ENCODE results near the gene MIS18A. TPM values are rescaled to one million over a fixed set of nuclear protein-coding genes. Genes with fewer than 3 reads are reported as not detected.

The MIS18A gene
- total RNA-seq (2014; rRNA removed; shearing (Covaris generic)), result 2.8 and 6.7 TPM in 2 replicates
- 11.9 and 12.6 TPM in 2 replicates for polyA plus RNA-seq (2016; fragmentation: Nextera tagmentation; extraction: Ambion mirVana)

- H3K4me1 ChIP-seq (ENCODE audit: insufficient read depth), result 0 out of 2 replicates have a peak, but pooled peaks cover 6% of the 10 kb centered on the region
- TF ChIP-seq EZH2phosphoT487 (IDR thresholded peaks at IDR 0.05; ENCODE audit: insufficient read depth, low read depth) (no peak), EZH2 (IDR thresholded peaks at IDR 0.05; ENCODE audit: insufficient read depth, poor library complexity, severe bottlenecking) (no peak)
- H3K79me2 ChIP-seq (ENCODE audit: insufficient read depth), result peaks cover 29% of the 10 kb centered on the region
- peak within 1 kb of the TSS; percentile 85 for H3K4me3 ChIP-seq
- no peaks in the 10 kb centered on the region; the same call in 1 of the 2 replicates for H3K36me3 ChIP-seq (ENCODE audit: low read depth)
- H3K9me3 ChIP-seq (ENCODE audit: low read depth), result no peaks in the 10 kb centered on the region
- peak; percentile 98 for DNase-seq
- H3K9me2 ChIP-seq (ENCODE audit: insufficient read depth), result no peaks in the 10 kb centered on the region
- H3K27ac ChIP-seq, result peak within 1 kb of the TSS; percentile 55
- no peaks in the 10 kb centered on the region for H4K20me1 ChIP-seq (ENCODE audit: insufficient read depth)
- H3K4me2 ChIP-seq (ENCODE audit: unreplicated experiment), result peak within 1 kb of the TSS; percentile 89
- WGBS, 2 experiments (ENCODE audit: low coverage in 1 of 2, low lambda C conversion rate in 2 of 2, missing lambda C conversion rate in 2 of 2), result 1% methylated on average over 58 to 69 of the region's 69 CpGs
- peaks cover 5% of the 10 kb centered on the region; the same call in 1 of the 2 replicates for H3F3A ChIP-seq (ENCODE audit: insufficient read depth)
- peak within 1 kb of the TSS; percentile 84 for H2AFZ ChIP-seq
- H3K9ac ChIP-seq, result peak within 1 kb of the TSS; percentile 86
- H3K27me3 ChIP-seq (replicated peaks; ENCODE audit: insufficient read depth), result no peaks in the 10 kb centered on the region
- in situ Hi-C loops (cut with MboI), result no loop called here
These were observed at the start of gene MIS18A for GRCh38 chr21:32278518-32279376. MIS18A (minus strand) TSS chr21:32279049; CDS start chr21:32279014, 35 bp downstream.

GRCh38 chr21:32328595-32328994 lies 49.7 kb upstream of the MIS18A start:
- Histone ChIP-seq H3K27ac (peak overlapping the region; percentile 88), H3K79me2 (ENCODE audit: insufficient read depth) (peaks cover 35% of the 10 kb centered on the region), H2AFZ (no peak overlapping the region), H3K27me3 (replicated peaks; ENCODE audit: insufficient read depth) (no peaks in the 10 kb centered on the region), H3K9me2 (ENCODE audit: insufficient read depth) (no peaks in the 10 kb centered on the region), H3K9ac (peak overlapping the region; percentile 49), H3K36me3 (ENCODE audit: low read depth) (peaks cover 60% of the 10 kb centered on the region), H3F3A (ENCODE audit: insufficient read depth) (peaks cover 48% of the 10 kb centered on the region), H3K4me2 (ENCODE audit: unreplicated experiment) (peak overlapping the region; percentile 41), H3K4me1 (ENCODE audit: insufficient read depth) (peaks cover 31% of the 10 kb centered on the region), H3K9me3 (ENCODE audit: low read depth) (no peaks in the 10 kb centered on the region), H3K4me3 (no peak overlapping the region), H4K20me1 (ENCODE audit: insufficient read depth) (no peaks in the 10 kb centered on the region)
- 35 to 45% methylated on average over 3 of the region's 3 CpGs for WGBS, 2 experiments (ENCODE audit: low coverage in 1 of 2, low lambda C conversion rate in 2 of 2, missing lambda C conversion rate in 2 of 2)
- in situ Hi-C loops (cut with MboI), result no loop called here
- peak; percentile 62 for DNase-seq
- TF ChIP-seq EZH2 (IDR thresholded peaks at IDR 0.05; ENCODE audit: insufficient read depth, poor library complexity, severe bottlenecking), result no peak
- TF ChIP-seq EZH2phosphoT487 (IDR thresholded peaks at IDR 0.05; ENCODE audit: insufficient read depth, low read depth), result no peak

- H3K79me2 ChIP-seq (ENCODE audit: insufficient read depth), result peaks cover 24% of the 10 kb centered on the region
These were observed 46.9 kb upstream of the MIS18A start for GRCh38 chr21:32325706-32326105.

GRCh38 chr21:32322676-32323075 lies 43.8 kb upstream of the MIS18A start:
- no peak overlapping the region for H3K4me2 ChIP-seq (ENCODE audit: unreplicated experiment)
- H3K4me3 ChIP-seq, result no peak overlapping the region
- H3K27ac ChIP-seq, result no peak overlapping the region
- 96 to 98% methylated on average over 10 of the region's 10 CpGs for WGBS, 2 experiments (ENCODE audit: low coverage in 1 of 2, low lambda C conversion rate in 2 of 2, missing lambda C conversion rate in 2 of 2)
- H3F3A ChIP-seq (ENCODE audit: insufficient read depth), result peaks cover 5% of the 10 kb centered on the region; the same call in 1 of the 2 replicates
- H4K20me1 ChIP-seq (ENCODE audit: insufficient read depth), result no peaks in the 10 kb centered on the region
- H3K4me1 ChIP-seq (ENCODE audit: insufficient read depth), result peaks cover under 1% of the 10 kb centered on the region; the same call in 1 of the 2 replicates
- no peak for DNase-seq
- H3K36me3 ChIP-seq (ENCODE audit: low read depth), result peaks cover 72% of the 10 kb centered on the region
- in situ Hi-C loops (cut with MboI), result no loop called here
- H3K27me3 ChIP-seq (replicated peaks; ENCODE audit: insufficient read depth), result no peaks in the 10 kb centered on the region
- H3K79me2 ChIP-seq (ENCODE audit: insufficient read depth), result peaks cover 22% of the 10 kb centered on the region
- H3K9me3 ChIP-seq (ENCODE audit: low read depth), result no peaks in the 10 kb centered on the region
- no peak overlapping the region for H2AFZ ChIP-seq
- TF ChIP-seq EZH2 (IDR thresholded peaks at IDR 0.05; ENCODE audit: insufficient read depth, poor library complexity, severe bottlenecking), result no peak
- no peak for TF ChIP-seq EZH2phosphoT487 (IDR thresholded peaks at IDR 0.05; ENCODE audit: insufficient read depth, low read depth)
- no peaks in the 10 kb centered on the region for H3K9me2 ChIP-seq (ENCODE audit: insufficient read depth)
- H3K9ac ChIP-seq, result no peak overlapping the region

More at GRCh38 chr21:32325706-32326105, 46.9 kb upstream of the MIS18A start:
- peaks cover 54% of the 10 kb centered on the region for H3K36me3 ChIP-seq (ENCODE audit: low read depth)
- 95 to 96% methylated on average over 8 of the region's 8 CpGs for WGBS, 2 experiments (ENCODE audit: low coverage in 1 of 2, low lambda C conversion rate in 2 of 2, missing lambda C conversion rate in 2 of 2)
- H2AFZ ChIP-seq, result no peak overlapping the region
- H4K20me1 ChIP-seq (ENCODE audit: insufficient read depth), result no peaks in the 10 kb centered on the region
- H3K27me3 ChIP-seq (replicated peaks; ENCODE audit: insufficient read depth), result no peaks in the 10 kb centered on the region
- no peak overlapping the region for H3K4me2 ChIP-seq (ENCODE audit: unreplicated experiment)
- no peaks in the 10 kb centered on the region for H3K9me2 ChIP-seq (ENCODE audit: insufficient read depth)
- no peak overlapping the region for H3K27ac ChIP-seq
- H3K9ac ChIP-seq, result no peak overlapping the region
- H3K4me1 ChIP-seq (ENCODE audit: insufficient read depth), result peaks cover 31% of the 10 kb centered on the region
- H3F3A ChIP-seq (ENCODE audit: insufficient read depth), result peaks cover 35% of the 10 kb centered on the region
- H3K4me3 ChIP-seq, result no peak overlapping the region
- TF ChIP-seq EZH2phosphoT487 (IDR thresholded peaks at IDR 0.05; ENCODE audit: insufficient read depth, low read depth) (no peak), EZH2 (IDR thresholded peaks at IDR 0.05; ENCODE audit: insufficient read depth, poor library complexity, severe bottlenecking) (no peak)
- H3K9me3 ChIP-seq (ENCODE audit: low read depth), result no peaks in the 10 kb centered on the region
- in situ Hi-C loops (cut with MboI), result no loop called here
- DNase-seq, result no peak

Data from GM23248 (cell line).